Amniotic stem cell (primary cell): ENCODE measurements around the gene BBLN.

ENCODE experiments used
- DNase-seq: peaks from one replicate; lab custom pipeline; 2025; lab: John Stamatoyannopoulos, UW

Gene BBLN

GRCh38 chr9:128191406-128192046, 31.5 kb downstream of the BBLN start, which contains the start of gene CIZ1:
TSS of gene CIZ1 (minus strand) at chr9:128191572. CDS start at chr9:128190857, 715 bp downstream.
- no peak for DNase-seq

DNA sequence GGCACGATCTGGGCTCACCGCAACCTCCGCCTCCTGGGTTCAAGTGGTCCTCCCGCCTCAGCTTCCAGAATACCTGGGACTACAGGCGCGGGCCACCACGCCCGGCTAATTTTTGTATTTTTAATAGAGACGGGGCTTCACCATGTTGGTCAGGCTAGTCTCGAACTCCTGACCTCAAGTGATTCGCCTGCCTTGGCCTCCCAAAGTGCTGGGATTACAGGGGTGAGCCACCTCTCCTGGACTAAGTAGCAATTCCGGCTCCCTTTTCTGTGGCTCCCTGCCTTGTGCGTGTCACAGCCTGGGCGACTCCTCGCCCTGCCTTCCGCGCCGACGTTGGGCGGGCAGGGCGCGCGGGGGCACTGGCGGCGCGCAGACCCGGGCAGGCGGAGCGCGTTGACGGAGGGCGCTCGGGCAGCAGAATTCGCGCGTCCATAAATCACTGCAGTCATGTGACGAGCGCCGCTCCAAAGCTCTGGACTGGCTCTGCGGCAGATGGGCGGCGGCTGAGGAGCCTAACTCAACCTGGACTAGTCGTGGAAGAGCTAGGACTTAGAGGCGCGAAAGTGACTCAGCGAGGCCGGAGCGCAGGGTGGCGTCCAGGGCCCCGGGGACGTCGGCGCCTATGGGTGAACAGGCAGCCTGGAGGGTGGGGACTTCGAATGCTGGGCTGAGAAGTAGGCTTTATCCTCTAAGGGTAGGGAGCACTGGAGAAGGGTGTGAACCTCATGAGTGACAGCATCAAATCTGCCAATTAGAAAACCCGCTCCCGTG, 32.7 kb downstream of the BBLN start:
- no peak for DNase-seq

DNA sequence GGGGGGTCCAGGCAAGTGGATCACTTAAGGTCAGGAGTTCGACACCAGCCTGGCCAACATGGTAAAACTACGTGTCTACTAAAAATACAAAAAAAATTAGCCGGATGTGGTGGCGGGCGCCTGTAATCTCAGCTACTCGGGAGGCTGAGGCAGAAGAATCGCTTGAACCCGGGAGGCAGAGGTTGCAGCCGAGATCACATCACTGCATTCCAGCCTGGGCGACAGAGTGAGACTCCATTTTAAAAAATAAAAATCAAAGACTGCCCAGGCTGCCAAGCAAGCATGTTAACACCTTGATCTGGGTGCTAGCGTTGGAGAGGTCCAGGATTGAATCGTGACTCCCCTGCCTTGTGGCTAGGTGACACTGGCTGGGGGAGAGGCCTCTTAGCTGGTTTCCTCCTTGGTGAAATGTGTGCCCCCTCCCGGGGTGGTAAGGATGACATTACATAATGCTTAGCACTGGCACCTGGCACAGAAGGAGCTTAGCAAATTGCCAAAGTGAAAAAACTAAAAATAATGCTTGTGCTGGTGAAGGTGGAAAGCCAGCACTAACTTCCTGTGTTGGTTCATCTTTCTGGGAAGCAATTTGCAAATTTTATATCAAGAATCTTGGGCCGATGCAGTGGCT, 33.5 kb downstream of the BBLN start:
- DNase-seq: no peak

DNA sequence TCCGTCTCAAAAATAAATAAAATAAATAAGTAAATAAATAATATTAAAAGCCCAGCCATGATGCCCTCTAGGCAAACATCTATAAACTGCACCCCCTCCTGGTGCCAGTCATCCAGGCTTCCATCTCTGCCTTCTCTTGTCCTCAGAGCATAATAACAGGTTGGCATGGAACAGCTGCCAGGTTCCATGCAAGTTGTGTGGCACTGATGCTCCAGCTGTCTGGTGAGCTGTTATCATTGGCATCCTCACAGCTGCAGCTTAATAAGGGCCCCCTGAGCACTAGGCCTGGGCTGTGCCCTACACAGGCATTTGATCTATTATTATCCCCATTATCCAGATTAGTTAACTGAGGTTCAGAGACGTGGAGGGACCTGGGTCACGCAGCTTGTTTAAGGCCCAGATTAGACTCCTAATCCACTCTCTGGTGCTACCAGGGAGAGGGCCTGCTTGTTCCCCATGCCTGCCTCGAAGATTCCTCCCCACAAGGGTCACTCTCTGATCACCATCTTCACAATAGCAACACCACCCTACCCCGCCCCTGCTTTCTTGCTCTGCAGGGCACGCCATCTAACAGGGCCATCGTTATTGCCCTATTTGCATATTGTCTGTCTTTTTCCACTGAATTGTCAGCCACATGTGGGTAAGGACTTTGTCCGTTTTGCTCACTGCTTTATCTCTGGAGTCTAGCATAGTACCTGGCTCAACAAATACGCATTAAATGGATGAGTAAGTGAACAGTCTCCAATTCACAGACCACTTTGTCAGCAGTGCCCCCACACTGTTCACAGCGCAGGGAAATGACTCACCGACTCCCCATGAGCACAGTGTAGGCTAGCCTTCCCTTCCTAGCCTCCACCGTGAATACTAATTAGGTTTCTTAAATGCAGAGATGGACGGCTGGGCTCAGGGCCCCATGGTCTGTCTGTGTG, 41.6 kb downstream of the BBLN start:
- no peak for DNase-seq

- no peak for DNase-seq
Observed at GRCh38 chr9:128202648-128203023, 42.6 kb downstream of the BBLN start.

GRCh38 chr9:128203024-128203706, 43.1 kb downstream of the BBLN start, which contains the start of gene DNM1:
TSS of gene DNM1 (plus strand) at chr9:128203379. CDS start at chr9:128203471, 92 bp downstream.
- DNase-seq: no peak

DNA sequence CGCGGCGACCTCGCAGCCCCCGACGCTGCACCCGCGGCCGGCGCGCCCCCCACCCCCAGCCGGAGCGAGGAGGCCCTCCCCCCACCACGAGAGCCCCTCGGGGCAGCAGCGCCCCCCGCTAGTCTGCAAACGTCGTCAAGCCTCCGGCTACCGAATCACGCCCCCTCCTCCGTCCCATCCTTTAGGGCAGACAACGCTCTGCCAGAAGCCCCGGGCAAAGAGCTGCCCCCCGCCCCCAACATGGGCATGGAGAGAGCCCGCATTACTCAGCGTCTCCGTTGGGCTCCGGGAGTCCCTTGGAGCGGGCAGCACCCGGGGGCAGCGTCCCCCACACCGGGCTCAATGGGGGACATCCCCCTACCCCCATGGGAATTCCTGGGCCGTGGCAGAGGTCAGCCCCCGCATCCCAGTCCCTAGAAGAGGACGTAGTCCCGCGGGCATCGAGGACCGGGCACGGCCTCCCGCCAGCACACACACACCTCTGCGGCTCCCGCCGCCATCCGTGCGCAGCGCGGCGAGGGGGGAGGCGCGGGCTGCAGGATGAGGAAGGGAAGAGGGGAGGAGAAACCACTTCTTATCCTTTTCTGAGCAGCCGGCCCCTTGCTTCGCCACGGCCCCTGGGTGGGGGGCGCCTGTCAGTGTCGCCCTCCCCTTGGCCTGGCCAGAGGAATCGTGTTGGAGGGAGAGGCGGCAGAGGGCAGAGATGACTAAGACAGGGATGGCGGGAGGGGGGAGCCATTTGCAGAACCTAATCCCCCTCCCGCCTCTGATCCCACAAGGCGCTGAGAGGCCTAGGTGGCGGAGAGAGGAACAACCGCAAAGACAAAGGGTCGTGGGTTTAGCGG, 43.9 kb downstream of the BBLN start:
- DNase-seq: no peak

GRCh38 chr9:128204858-128205257, 44.8 kb downstream of the BBLN start:
- no peak for DNase-seq

GRCh38 chr9:128205296-128205944, 45.4 kb downstream of the BBLN start:
- DNase-seq: no peak

DNA sequence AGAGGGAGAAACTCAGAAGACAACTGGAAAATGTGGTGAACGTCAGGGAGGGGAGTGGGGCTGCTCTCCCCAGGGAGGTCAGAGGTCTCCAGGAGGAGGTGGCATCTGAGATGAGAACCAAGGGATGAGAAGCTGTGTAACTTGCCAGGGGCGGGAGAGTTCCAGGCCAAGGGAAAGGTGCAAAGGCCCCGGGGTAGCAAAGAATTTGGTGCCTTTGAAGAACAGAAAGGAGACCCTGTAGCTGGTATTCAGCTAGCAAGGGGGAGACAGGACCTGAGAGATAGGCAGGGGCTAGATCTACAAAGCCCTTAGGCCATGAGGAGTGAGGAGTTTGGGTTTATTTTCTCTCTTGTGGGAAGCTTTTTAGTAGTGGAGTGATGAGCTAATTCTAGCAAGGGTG, 46.4 kb downstream of the BBLN start:
- DNase-seq: no peak

GRCh38 chr9:128206916-128207910, 47.1 kb downstream of the BBLN start:
- DNase-seq: no peak

DNA sequence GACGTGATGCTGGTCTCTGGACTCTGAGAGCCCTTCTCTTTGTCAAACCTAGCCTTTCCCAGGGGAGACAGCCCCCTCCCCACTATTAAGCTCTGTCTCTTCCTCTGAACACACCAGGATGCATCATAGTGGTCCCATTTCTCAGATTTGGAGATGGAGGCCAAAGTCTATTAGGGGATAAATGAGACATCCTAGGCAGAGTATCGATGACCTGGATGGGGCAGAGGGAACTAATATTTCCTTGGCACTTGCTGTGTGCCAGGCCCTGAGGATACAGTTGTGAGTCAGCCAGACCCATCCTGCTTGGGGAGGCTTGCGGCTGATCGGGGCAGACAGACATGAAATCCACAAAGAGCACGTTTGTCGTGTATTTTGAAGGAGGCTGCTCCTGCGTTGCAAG, 48.3 kb downstream of the BBLN start:
- no peak for DNase-seq

- no peak for DNase-seq
Observed at GRCh38 chr9:128208946-128209669, 49.0 kb downstream of the BBLN start.

- DNase-seq: no peak
Observed at GRCh38 chr9:128211186-128211980, 51.3 kb downstream of the BBLN start.

- DNase-seq: no peak
Observed at GRCh38 chr9:128211981-128212281, 51.9 kb downstream of the BBLN start.
